Kidney (tissue), 14 donors: Measurements from ENCODE around the gene DCP1A. TPM values are rescaled to one million over a fixed set of nuclear protein-coding genes. Genes with fewer than 3 reads are reported as not detected.
A peak's percentile ranks its signal among the peaks of the same experiment; 100 is the strongest.

ENCODE experiments used
- DNase-seq, 5 donors: peaks; one replicate each; pipeline ENCODE4 v3.0.0-alpha.2; 2013 to 2020
- FAIRE-seq: peaks from 2 replicates; lab custom pipeline; 2012; peaks lifted over from hg19 to GRCh38; lab: Jason Lieb, UNC
- H3K27ac ChIP-seq, 2 donors: one replicate each; pipeline ENCODE4 v1.7.0; 2013; ENCODE audit warnings: low read depth in 2 of 2, low read length in 2 of 2, inconsistent platforms in 1 of 2
- H3K27me3 ChIP-seq: one replicate; pipeline ENCODE4 v1.7.1; 2013; ENCODE audit warnings: low read length, inconsistent platforms; ENCODE audit not compliant: control insufficient read depth, insufficient read depth
- H3K36me3 ChIP-seq, 3 donors: one replicate each; pipeline versions ENCODE4 v1.7.0 to v1.7.1; 2013; ENCODE audit warnings: low read length in 3 of 3, control low read depth in 1 of 3, inconsistent platforms in 1 of 3; ENCODE audit not compliant: insufficient read depth in 3 of 3, control insufficient read depth in 2 of 3
- H3K4me1 ChIP-seq, 3 donors: one replicate each; pipeline versions ENCODE4 v1.7.0 to v1.7.1; 2013; ENCODE audit warnings: low read length in 3 of 3, inconsistent platforms in 1 of 3, low read depth in 1 of 3; ENCODE audit not compliant: control insufficient read depth in 2 of 3, insufficient read depth in 2 of 3
- H3K4me3 ChIP-seq, 3 donors: one replicate each; pipeline versions ENCODE4 v1.7.0 to v1.8.1; 2013; ENCODE audit warnings: low read length in 3 of 3, control low read depth in 1 of 3, inconsistent platforms in 1 of 3
- H3K9ac ChIP-seq, 3 donors: one replicate each; pipeline versions ENCODE4 v1.7.0 to v1.7.1; 2013; ENCODE audit warnings: low read length in 3 of 3, control low read depth in 1 of 3, inconsistent platforms in 1 of 3
- H3K9me3 ChIP-seq, 3 donors: one replicate each; pipeline versions ENCODE4 v1.7.0 to v1.7.1; 2013; ENCODE audit warnings: low read length in 3 of 3, control low read depth in 1 of 3, inconsistent platforms in 1 of 3; ENCODE audit not compliant: control insufficient read depth in 2 of 3, insufficient read depth in 1 of 3
- CTCF ChIP-seq: IDR thresholded peaks from 3 replicates; pipeline ENCODE4 v1.5.1; 2012; ENCODE audit warnings: mild to moderate bottlenecking, moderate library complexity, borderline replicate concordance; ENCODE audit not compliant: insufficient read depth; ENCODE audit errors: extremely low read depth
- intact Hi-C: fragments of 100-400 bp; cut with DNase I; formaldehyde crosslinking; loops from one replicate; pipeline ENCODE4 v1.11.1; 2022
- polyA plus RNA-seq: library from polyadenylated mRNA; stranded (reverse); fragments of 350-450 nt; fragmentation: Illumina TruSeq; extraction: RNeasy Lipid Tissue Mini Kit (QIAGEN cat#74804); gene quantifications from one replicate; pipeline ENCODE4 v1.2.3, GENCODE V29; 2014; ENCODE audit warnings: low read depth, low replicate concordance; ENCODE audit not compliant: insufficient read depth
- total RNA-seq: library from RNA; stranded (reverse); fragmentation: NEBNext Ultra II Directional; extraction: Animal tissue kit (Norgen Biotek cat#: 25700); gene quantifications from one replicate; pipeline ENCODE4 v1.2.1, GENCODE V29; 2021
- donor health status: control.
- donor health status: control.
- donor health status: control.
- donor health status: control.
- donor health status: control.
- donor health status: DM: yes; HTN: yes; CAD: no.
- donor health status: Normal renal cell carcinoma (clear cell type).

The DCP1A gene
- total and polyA plus RNA-seq, 2 donors from 2014 or later, result 4.9 to 21.0 TPM

GRCh38 chr3:53240989-53241972, 106.1 kb downstream of the DCP1A start:
- TF ChIP-seq CTCF, result no peak
- H3K4me1 ChIP-seq, result peaks cover 2 to 33% (median 23%) of the 10 kb centered on the region in 3 donors
- H3K4me3 ChIP-seq, result no peak overlapping the region
- intact Hi-C loops, result no loop called here
- H3K9ac ChIP-seq, result no peak overlapping the region
- H3K27me3 ChIP-seq, result no peaks in the 10 kb centered on the region
- DNase-seq, result no peak
- no peaks in the 10 kb centered on the region for H3K9me3 ChIP-seq
- H3K36me3 ChIP-seq, result peaks cover 0 to 19% (median 7%) of the 10 kb centered on the region in 3 donors
- H3K27ac ChIP-seq, result no peak overlapping the region
- FAIRE-seq, result no peak

- DNase-seq (no peak), FAIRE-seq (no peak)
- Histone ChIP-seq H3K4me1 (peaks cover 2 to 42% (median 32%) of the 10 kb centered on the region in 3 donors), H3K9ac (no peak overlapping the region), H3K36me3 (peaks cover 0 to 20% (median 7%) of the 10 kb centered on the region in 3 donors), H3K9me3 (no peaks in the 10 kb centered on the region), H3K4me3 (no peak overlapping the region), H3K27me3 (no peaks in the 10 kb centered on the region), H3K27ac (peak overlapping the region; percentile 3 to 32)
- intact Hi-C loops, result no loop called here
- no peak for TF ChIP-seq CTCF
These were observed 107.5 kb downstream of the DCP1A start for GRCh38 chr3:53239800-53240199.

- Histone ChIP-seq H3K27me3 (no peaks in the 10 kb centered on the region), H3K4me1 (peaks cover 2 to 36% (median 32%) of the 10 kb centered on the region in 3 donors), H3K36me3 (peaks cover 0 to 30% (median 15%) of the 10 kb centered on the region in 3 donors), H3K4me3 (no peak overlapping the region), H3K27ac (peak overlapping the region; percentile 79 to 82), H3K9me3 (no peaks in the 10 kb centered on the region), H3K9ac (no peak overlapping the region)
- intact Hi-C loops, result no loop called here
- DNase-seq (no peak), FAIRE-seq (no peak)
- TF ChIP-seq CTCF, result no peak
These were observed 108.5 kb downstream of the DCP1A start for GRCh38 chr3:53238886-53239285.
